Ishikawa (cell line): ENCODE results near the gene GMCL2.

Experiments
- CEBPB ChIP-seq: IDR thresholded peaks from 2 replicates; pipeline ENCODE4 v1.6.1; 2012
- EP300 ChIP-seq: IDR thresholded peaks from 2 replicates; pipeline ENCODE4 v1.6.1; 2012; ENCODE audit warnings: borderline replicate concordance
- MAX ChIP-seq: IDR thresholded peaks from 2 replicates; pipeline ENCODE4 v1.6.1; 2012
- TAF1 ChIP-seq: IDR thresholded peaks from 2 replicates; pipeline ENCODE4 v1.6.1; 2012; ENCODE audit warnings: low read depth, mild to moderate bottlenecking
- ZBTB7A ChIP-seq: IDR thresholded peaks from 2 replicates; pipeline ENCODE4 v1.6.1; 2012; ENCODE audit warnings: low read depth

DNA sequence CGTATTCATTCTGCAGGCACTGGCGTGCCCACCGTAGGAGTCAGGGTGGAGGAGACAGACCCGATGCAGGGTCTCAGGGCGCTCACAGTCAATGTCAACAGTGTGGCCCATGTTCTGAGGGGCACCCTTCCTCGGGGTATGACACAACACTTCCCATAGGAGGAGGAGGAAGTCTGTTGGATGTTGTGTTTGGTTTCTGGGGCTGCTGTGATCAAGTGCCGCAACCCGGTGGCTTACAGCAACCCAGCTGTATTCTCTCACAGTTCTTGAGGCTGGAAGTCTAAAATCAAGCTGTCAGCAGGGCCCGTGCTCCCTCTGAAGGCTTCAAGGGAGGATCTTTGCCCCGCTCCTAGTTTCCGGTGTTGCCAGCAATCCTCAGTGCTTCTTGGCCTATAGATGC is 11.5 kb upstream of the GMCL2 start:
- TF ChIP-seq TAF1 (no peak), ZBTB7A (no peak), MAX (no peak), EP300 (no peak), CEBPB (no peak)
